Stomach (tissue), 19 donors: ENCODE results near the gene CYCS. TPM values are rescaled to one million over a fixed set of nuclear protein-coding genes. Genes with fewer than 3 reads are reported as not detected.

Experiments
- DNase-seq, 2 donors: peaks; one replicate each; pipeline versions ENCODE4 v3.0.0 to v3.0.0-alpha.2; 2013 to 2019
- H3K27ac ChIP-seq, 5 donors: fragments of 200-600 bp in 4 of 5; sonication (generic) in 4 of 5; one replicate each; pipeline ENCODE4 v1.5.1; 2013 to 2019; ENCODE audit warnings: mild to moderate bottlenecking in 1 of 5, moderate library complexity in 1 of 5
- H3K27me3 ChIP-seq, 3 donors: fragments of 200-600 bp; sonication (generic); one replicate each; pipeline ENCODE4 v1.5.1; 2017 to 2019; ENCODE audit warnings: mixed run types in 1 of 3
- H3K36me3 ChIP-seq, 4 donors: fragments of 200-600 bp; sonication (generic); 1 replicate in 3 of 4; 2 replicates in 1 of 4; pipeline ENCODE4 v1.5.1; 2016 to 2019
- H3K4me1 ChIP-seq, 4 donors: fragments of 200-600 bp; sonication (generic); one replicate each; pipeline ENCODE4 v1.5.1; 2016 to 2019
- H3K4me3 ChIP-seq, 4 donors: fragments of 200-600 bp; sonication (generic) in 3 of 4; one replicate each; pipeline ENCODE4 v1.5.1; 2016 to 2019; ENCODE audit warnings: mild to moderate bottlenecking in 1 of 4
- H3K9me3 ChIP-seq, 4 donors: fragments of 200-600 bp; sonication (generic); one replicate each; pipeline ENCODE4 v1.5.1; 2016 to 2019
- CTCF ChIP-seq, 7 experiments: fragments of 450-650 bp in 4 of 7; fragments of 200-600 bp in 3 of 7; sonication (generic) in 3 of 7; IDR thresholded peaks; one replicate each; pipeline ENCODE4 v1.5.1; 2016 to 2019; ENCODE audit warnings: antibody characterized with exemption in 7 of 7, control low read depth in 2 of 7, mild to moderate bottlenecking in 1 of 7
- EP300 ChIP-seq: sonication (generic); formaldehyde crosslinking; IDR thresholded peaks from one replicate; pipeline ENCODE4 v1.6.1; 2017; ENCODE audit warnings: antibody characterized with exemption
- POLR2A ChIP-seq, 4 donors: fragments of 450-650 bp; IDR thresholded peaks; one replicate each; pipeline ENCODE4 v1.6.1; 2016; ENCODE audit warnings: antibody characterized with exemption in 4 of 4, control low read depth in 2 of 4, mild to moderate bottlenecking in 1 of 4, moderate library complexity in 1 of 4
- POLR2AphosphoS5 ChIP-seq, 3 donors: sonication (generic); formaldehyde crosslinking; IDR thresholded peaks; one replicate each; pipeline ENCODE4 v1.6.1; 2016; ENCODE audit warnings: antibody characterized with exemption in 3 of 3
- WGBS, 5 donors: extraction: QIAGEN DNeasy Blood & Tissue Kit in 3 of 5; methylation state at CpG; one replicate each; pipeline versions ENCODE4 v1.1.5 to v1.1.7; 2013 to 2018; 5-methylcytosine and 5-hydroxymethylcytosine counted together
- intact Hi-C: fragments of 100-400 bp; cut with DNase I; formaldehyde crosslinking; loops from one replicate; pipeline ENCODE4 v1.15.1; 2023; ENCODE audit warnings: low total_unique reads
- long read RNA-seq, 10 donors: transcript quantifications; one replicate each; lab custom pipeline, GENCODE V29; 2026
- polyA plus RNA-seq, 3 donors: library from polyadenylated mRNA; stranded (reverse); fragments of 200-250 nt; gene quantifications; one replicate each; pipeline ENCODE4 v1.2.3, GENCODE V29; 2013
- total RNA-seq, 5 donors: library from RNA; depleted of rRNA; stranded (reverse); fragments of >200 nt; gene quantifications; one replicate each; pipeline versions ENCODE4 v1.1.0 to v1.2.3, GENCODE V29; 2014 to 2016
- donor health status: healthy with polysubstance abuse.
- donor health status: Bipolar disorder and iron deficiency.
- donor health status: healthy.

The CYCS gene
- 10 to 100 TPM; 34.5 to 96.9 (median 52.0) TPM for total RNA-seq
- 100 to 1,000 TPM in 2 of 3 donors, 10 to 100 TPM in 1; 43.1 to 124 (median 102) TPM for polyA plus RNA-seq
- long read RNA-seq, donor 1, full-length matches to known transcripts, result 30 of 39 reads
- long read RNA-seq, donor 1, partial matches to known transcripts, result 9 of 39 reads
- long read RNA-seq, donor 1, other reads (novel, unspliced or antisense), result 0 of 39 reads
- long read RNA-seq, donor 2, full-length matches to known transcripts, result 39 of 39 reads
- long read RNA-seq, donor 2, partial matches to known transcripts, result 0 of 39 reads
- long read RNA-seq, donor 2, other reads (novel, unspliced or antisense), result 0 of 39 reads
- long read RNA-seq, donor 3, full-length matches to known transcripts, result 46 of 53 reads
- long read RNA-seq, donor 3, partial matches to known transcripts, result 7 of 53 reads
- long read RNA-seq, donor 3, other reads (novel, unspliced or antisense), result 0 of 53 reads
- long read RNA-seq, donor 4, full-length matches to known transcripts, result 9 of 9 reads
- long read RNA-seq, donor 4, partial matches to known transcripts, result 0 of 9 reads
- long read RNA-seq, donor 4, other reads (novel, unspliced or antisense), result 0 of 9 reads
- long read RNA-seq, donor 5, full-length matches to known transcripts, result 44 of 54 reads
- long read RNA-seq, donor 5, partial matches to known transcripts, result 10 of 54 reads
- long read RNA-seq, donor 5, other reads (novel, unspliced or antisense), result 0 of 54 reads
- long read RNA-seq, donor 6, full-length matches to known transcripts, result 160 of 183 reads
- long read RNA-seq, donor 6, partial matches to known transcripts, result 23 of 183 reads
- long read RNA-seq, donor 6, other reads (novel, unspliced or antisense), result 0 of 183 reads
- long read RNA-seq, donor 7, full-length matches to known transcripts, result 55 of 67 reads
- long read RNA-seq, donor 7, partial matches to known transcripts, result 12 of 67 reads
- long read RNA-seq, donor 7, other reads (novel, unspliced or antisense), result 0 of 67 reads
- long read RNA-seq, donor 8, full-length matches to known transcripts, result 74 of 85 reads
- long read RNA-seq, donor 8, partial matches to known transcripts, result 11 of 85 reads
- long read RNA-seq, donor 8, other reads (novel, unspliced or antisense), result 0 of 85 reads
- long read RNA-seq, donor 9, full-length matches to known transcripts, result 62 of 76 reads
- long read RNA-seq, donor 9, partial matches to known transcripts, result 14 of 76 reads
- long read RNA-seq, donor 9, other reads (novel, unspliced or antisense), result 0 of 76 reads
- long read RNA-seq, donor 10, full-length matches to known transcripts, result 21 of 21 reads
- long read RNA-seq, donor 10, partial matches to known transcripts, result 0 of 21 reads
- long read RNA-seq, donor 10, other reads (novel, unspliced or antisense), result 0 of 21 reads

GRCh38 chr7:25125137-25125946, at the start of gene CYCS:
Gene CYCS (minus strand): TSS chr7:25125260. CDS start chr7:25124119, 1,141 bp downstream.
- Histone ChIP-seq H3K27ac (peak within 1 kb of the TSS; percentile 91 to 100 (median 97)), H3K27me3 (no peaks in the 10 kb centered on the region), H3K9me3 (no peaks in the 10 kb centered on the region), H3K4me1 (peaks cover 7 to 41% (median 14%) of the 10 kb centered on the region in 4 donors), H3K4me3 (peak within 1 kb of the TSS; percentile 73 to 93 (median 83)), H3K36me3 (peaks cover 25 to 30% (median 27%) of the 10 kb centered on the region in 4 donors)
- WGBS, 5 donors, result 1% methylated on average over 42 to 67 of the region's 67 CpGs
- intact Hi-C loops, result no loop called here
- TF ChIP-seq EP300 (peak; percentile 4), POLR2A (IDR thresholded peaks at IDR 0.05) (peak in 2 of 4 donors; percentile 96 to 99), CTCF (IDR thresholded peaks at IDR 0.05) (no peak), POLR2AphosphoS5 (IDR thresholded peaks at IDR 0.05) (peak; percentile 99 to 100 (median 100))
- DNase-seq, result peak; percentile 100

GRCh38 chr7:25173184-25173583, 48.1 kb upstream of the CYCS start:
- 17 to 42% (median 34%) methylated on average over 4 of the region's 4 CpGs for WGBS, 5 donors
- DNase-seq, result peak in 1 of 2 donors; percentile 43
- intact Hi-C loops, result no loop called here

GRCh38 chr7:25171516-25171915, 46.5 kb upstream of the CYCS start:
- TF ChIP-seq POLR2AphosphoS5 (IDR thresholded peaks at IDR 0.05) (no peak), CTCF (IDR thresholded peaks at IDR 0.05) (no peak), POLR2A (IDR thresholded peaks at IDR 0.05) (no peak), EP300 (no peak)
- peak overlapping the region in 4 of 5 donors; percentile 9 to 76 (median 37) for H3K27ac ChIP-seq
- H3K27me3 ChIP-seq, result no peaks in the 10 kb centered on the region
- no peak overlapping the region for H3K4me3 ChIP-seq
- no peaks in the 10 kb centered on the region for H3K9me3 ChIP-seq
- intact Hi-C loops, result no loop called here
- peaks cover 6 to 21% (median 14%) of the 10 kb centered on the region in 4 donors for H3K4me1 ChIP-seq
- 38 to 75% (median 50%) methylated on average over 1 of the region's 1 CpG for WGBS, 5 donors
- peaks cover 0 to 9% (median 0%) of the 10 kb centered on the region in 4 donors for H3K36me3 ChIP-seq
- DNase-seq, result no peak

More at GRCh38 chr7:25173184-25173583, 48.1 kb upstream of the CYCS start:
- no peaks in the 10 kb centered on the region for H3K9me3 ChIP-seq
- H3K4me3 ChIP-seq, result no peak overlapping the region
- H3K27ac ChIP-seq, result no peak overlapping the region
- TF ChIP-seq CTCF (IDR thresholded peaks at IDR 0.05), result no peak
- peaks cover 0 to 5% (median 0%) of the 10 kb centered on the region in 4 donors for H3K36me3 ChIP-seq
- peaks cover 6 to 21% (median 13%) of the 10 kb centered on the region in 4 donors for H3K4me1 ChIP-seq
- H3K27me3 ChIP-seq, result no peaks in the 10 kb centered on the region
